Measurements from ENCODE around the gene PBLD.

GRCh38 chr10:68353537-68353936, 20.8 kb upstream of the PBLD start:
- TF ChIP-seq GATA3 (IDR thresholded peaks at IDR 0.05; ENCODE audit: low read depth, low read length) (no peak), GATA2 (IDR thresholded peaks at IDR 0.05; ENCODE audit: low read depth, low read length) (no peak)

Measured in SH-SY5Y (cell line).